Measurements from ENCODE around the gene EDIL3. TPM values are rescaled to one million over a fixed set of nuclear protein-coding genes. Genes with fewer than 3 reads are reported as not detected.

The EDIL3 gene
- total RNA-seq, 3 donors from 2014 or later: 4.3 to 7.2 (median 4.6) TPM

- DNase-seq (ENCODE audit: low spot score in 2 of 2): no peak
- H3K27ac ChIP-seq: no peak overlapping the region
- no peak for TF ChIP-seq POLR2A (IDR thresholded peaks at IDR 0.05)
- no peak for TF ChIP-seq POLR2AphosphoS5 (IDR thresholded peaks at IDR 0.05)
- TF ChIP-seq CTCF (IDR thresholded peaks at IDR 0.05): no peak
- no peaks in the 10 kb centered on the region for H3K36me3 ChIP-seq
- no peak overlapping the region for H3K4me3 ChIP-seq
- no peaks in the 10 kb centered on the region for H3K27me3 ChIP-seq
- H3K9me3 ChIP-seq: no peaks in the 10 kb centered on the region
- intact Hi-C loops (cut with DNase I; ENCODE audit: low total_unique reads): no loop called here
- H3K4me1 ChIP-seq: no peaks in the 10 kb centered on the region
Observed at GRCh38 chr5:84397385-84397784, 12.7 kb upstream of the EDIL3 start.

DNA sequence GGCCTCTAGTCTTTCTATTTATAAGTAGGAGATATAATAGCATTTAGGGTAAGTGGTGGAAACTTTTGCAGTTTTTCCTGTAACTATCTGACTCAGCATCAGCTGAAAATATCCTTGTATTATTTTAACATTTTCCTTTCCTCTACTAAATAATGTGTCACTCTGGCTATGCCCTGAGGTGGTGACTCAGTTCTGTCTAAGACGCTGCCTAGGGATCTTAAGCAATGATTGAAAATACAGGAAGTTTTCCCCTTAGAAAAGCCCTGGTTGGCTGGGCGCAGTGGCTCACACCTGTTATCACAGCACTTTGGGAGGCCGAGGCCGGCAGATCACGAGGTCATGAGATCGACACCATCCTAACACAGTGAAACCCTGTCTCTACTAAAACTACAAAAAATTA is 9.3 kb upstream of the EDIL3 start:
- intact Hi-C loops (cut with DNase I; ENCODE audit: low total_unique reads): no loop called here
- no peaks in the 10 kb centered on the region for H3K9me3 ChIP-seq
- no peaks in the 10 kb centered on the region for H3K27me3 ChIP-seq
- DNase-seq (ENCODE audit: low spot score in 2 of 2): no peak
- H3K4me1 ChIP-seq: no peaks in the 10 kb centered on the region
- H3K4me3 ChIP-seq: no peak overlapping the region
- TF ChIP-seq CTCF (IDR thresholded peaks at IDR 0.05) (no peak), POLR2A (IDR thresholded peaks at IDR 0.05) (no peak), POLR2AphosphoS5 (IDR thresholded peaks at IDR 0.05) (no peak)
- H3K36me3 ChIP-seq: no peaks in the 10 kb centered on the region
- H3K27ac ChIP-seq: no peak overlapping the region

- TF ChIP-seq POLR2A (IDR thresholded peaks at IDR 0.05): no peak
- no peak for TF ChIP-seq CTCF (IDR thresholded peaks at IDR 0.05)
- TF ChIP-seq POLR2AphosphoS5 (IDR thresholded peaks at IDR 0.05): no peak
- DNase-seq (ENCODE audit: low spot score in 2 of 2): no peak
- Histone ChIP-seq H3K27ac (no peak overlapping the region), H3K27me3 (no peaks in the 10 kb centered on the region), H3K9me3 (no peaks in the 10 kb centered on the region), H3K4me3 (no peak overlapping the region), H3K4me1 (no peaks in the 10 kb centered on the region), H3K36me3 (no peaks in the 10 kb centered on the region)
- intact Hi-C loops (cut with DNase I; ENCODE audit: low total_unique reads): no loop called here
Observed at GRCh38 chr5:84392836-84393235, 8.2 kb upstream of the EDIL3 start.

DNA sequence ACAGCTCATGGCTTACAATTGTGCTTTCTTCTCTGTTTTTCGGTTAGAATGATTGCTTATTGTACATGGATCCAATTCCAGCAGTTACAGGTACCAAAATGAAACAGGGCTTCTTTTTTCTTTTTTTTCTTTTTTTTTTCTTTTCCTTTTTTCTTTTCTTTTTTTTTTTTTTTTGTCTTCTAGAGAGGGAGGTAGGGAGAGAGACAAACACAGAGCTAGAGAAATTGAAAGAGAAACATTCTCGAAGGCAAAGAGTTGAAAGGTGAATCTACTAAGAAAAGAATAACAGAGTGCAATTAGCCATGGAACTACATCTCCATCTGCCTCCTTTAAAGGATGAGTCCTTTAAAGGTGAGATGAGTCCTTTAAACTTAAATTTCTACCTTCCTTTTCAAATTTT is 1.0 kb upstream of the EDIL3 start:
- peak overlapping the region in 1 of 3 donors; percentile 55 for H3K4me3 ChIP-seq
- H3K27me3 ChIP-seq: peaks cover 0 to 35% of the 10 kb centered on the region in 2 donors
- no peaks in the 10 kb centered on the region for H3K36me3 ChIP-seq
- H3K27ac ChIP-seq: no peak overlapping the region
- no peaks in the 10 kb centered on the region for H3K9me3 ChIP-seq
- DNase-seq (ENCODE audit: low spot score in 2 of 2): no peak
- intact Hi-C loops (cut with DNase I; ENCODE audit: low total_unique reads): no loop called here
- no peak for TF ChIP-seq POLR2A (IDR thresholded peaks at IDR 0.05)
- TF ChIP-seq CTCF (IDR thresholded peaks at IDR 0.05): no peak
- TF ChIP-seq POLR2AphosphoS5 (IDR thresholded peaks at IDR 0.05): no peak
- peaks cover 0 to 3% of the 10 kb centered on the region in 2 donors for H3K4me1 ChIP-seq

GRCh38 chr5:84383816-84384603 is 670 bp downstream of the EDIL3 start:
- H3K36me3 ChIP-seq: no peaks in the 10 kb centered on the region
- TF ChIP-seq POLR2A (IDR thresholded peaks at IDR 0.05): no peak
- TF ChIP-seq CTCF (IDR thresholded peaks at IDR 0.05): no peak
- no peak for TF ChIP-seq POLR2AphosphoS5 (IDR thresholded peaks at IDR 0.05)
- H3K4me1 ChIP-seq: peaks cover 0 to 3% of the 10 kb centered on the region in 2 donors
- H3K27me3 ChIP-seq: peaks cover 0 to 35% of the 10 kb centered on the region in 2 donors
- no peaks in the 10 kb centered on the region for H3K9me3 ChIP-seq
- H3K27ac ChIP-seq: peak overlapping the region; percentile 11 to 48
- no peak for DNase-seq (ENCODE audit: low spot score in 2 of 2)
- peak overlapping the region; percentile 51 to 66 (median 55) for H3K4me3 ChIP-seq
- intact Hi-C loops (cut with DNase I; ENCODE audit: low total_unique reads): no loop called here

Data from breast epithelium (tissue), 4 donors.